GM12878 (cell line): ENCODE measurements around the gene TMEM209. TPM values are rescaled to one million over a fixed set of nuclear protein-coding genes. Genes with fewer than 3 reads are reported as not detected.

Experiments used
- ATAC-seq: fragments of 200-7000 bp; cut with Tn5 transposase; 3 replicates; pipeline ENCODE4 v1.9.1; 2020; ENCODE audit warnings: mild to moderate bottlenecking, moderate library complexity
- BruUV-seq: library from RNA; stranded (reverse); fragments of 400-500 nt; replicated peaks from 2 replicates; lab custom pipeline; 2021; lab: Mats Ljungman, UMichigan
- CTCF ChIA-PET: fragments of 300-600 bp; sonication (Branson Sonifier 250); formaldehyde crosslinking; extraction: SDS; loops from one replicate; lab custom pipeline; 2021; ENCODE audit warnings: inconsistent platforms; lab: Yijun Ruan, JAX
- POLR2A ChIA-PET: fragments of 350-600 bp; formaldehyde crosslinking; extraction: SDS; loops from one replicate; lab custom pipeline; 2021; ENCODE audit warnings: inconsistent platforms; lab: Charles Lee
- RAD21 ChIA-PET: fragments of 300-600 bp; sonication (Branson Sonifier 250); formaldehyde crosslinking; loops from one replicate; lab custom pipeline; 2023; ENCODE audit warnings: antibody characterized with exemption; ENCODE audit not compliant: unreplicated experiment; lab: Charles Lee
- SMC1A ChIA-PET: fragments of 300-600 bp; sonication (Branson Sonifier 250); formaldehyde crosslinking; loops from one replicate; lab custom pipeline; 2023; ENCODE audit not compliant: unreplicated experiment, uncharacterized antibody; lab: Charles Lee
- DNase-seq: peaks from one replicate; pipeline ENCODE4 v3.0.0-alpha.2; 2011; ENCODE audit warnings: low read depth, low spot score
- FAIRE-seq: peaks from 3 replicates; lab custom pipeline; 2011; peaks lifted over from hg19 to GRCh38; lab: Jason Lieb, UNC
- H2AFZ ChIP-seq: 2 replicates; pipeline ENCODE4 v1.6.0; 2011; ENCODE audit warnings: low read depth, low read length, control low read depth; ENCODE audit not compliant: control insufficient read depth
- H3K27ac ChIP-seq: 2 replicates; pipeline ENCODE4 v1.5.1; 2011; ENCODE audit warnings: control low read depth; ENCODE audit not compliant: control insufficient read depth, insufficient read depth
- H3K27me3 ChIP-seq, 2 experiments: replicated peaks in 1 of 2; 2 replicates each; pipeline versions ENCODE4 v1.6.0 to v1.6.1; 2011; ENCODE audit warnings: low read length in 1 of 2; ENCODE audit not compliant: control insufficient read depth in 2 of 2, insufficient read depth in 2 of 2
- H3K36me3 ChIP-seq, 2 experiments: 2 replicates each; pipeline ENCODE4 v1.5.1; 2011; ENCODE audit warnings: low read length in 1 of 2; ENCODE audit not compliant: control insufficient read depth in 2 of 2, insufficient read depth in 2 of 2
- H3K4me1 ChIP-seq: 2 replicates; pipeline ENCODE4 v1.6.1; 2011; ENCODE audit warnings: mild to moderate bottlenecking, low read length, moderate library complexity, mixed read lengths; ENCODE audit not compliant: control insufficient read depth, insufficient read depth
- H3K4me2 ChIP-seq: 2 replicates; pipeline ENCODE4 v1.6.0; 2011; ENCODE audit warnings: control low read depth; ENCODE audit not compliant: control insufficient read depth, insufficient read depth
- H3K4me3 ChIP-seq: fragments of 200-600 bp; sonication (generic); 2 replicates; pipeline ENCODE4 v1.5.1; 2016
- H3K79me2 ChIP-seq: 2 replicates; pipeline ENCODE4 v1.6.0; 2011; ENCODE audit warnings: low read length; ENCODE audit not compliant: control insufficient read depth, insufficient read depth
- H3K9ac ChIP-seq: 2 replicates; pipeline ENCODE4 v1.8.0; 2011; ENCODE audit warnings: low read length, control low read depth, mixed read lengths; ENCODE audit not compliant: control insufficient read depth, insufficient read depth
- H3K9me3 ChIP-seq: replicated peaks from 3 replicates; pipeline ENCODE4 v1.5.1; 2011; ENCODE audit warnings: mild to moderate bottlenecking, low read length; ENCODE audit not compliant: control insufficient read depth, insufficient read depth
- H4K20me1 ChIP-seq: 2 replicates; pipeline ENCODE4 v1.6.0; 2011; ENCODE audit not compliant: control insufficient read depth, insufficient read depth
- ASH2L ChIP-seq: fragments of 300-600, 200-600 bp; sonication (generic); IDR thresholded peaks from 2 replicates; pipeline ENCODE4 v1.6.1; 2017; ENCODE audit warnings: low read depth, mild to moderate bottlenecking, borderline replicate concordance
- BACH1 ChIP-seq: fragments of 450-650 bp; IDR thresholded peaks from 2 replicates; pipeline ENCODE4 v1.6.1; 2017; ENCODE audit warnings: mild to moderate bottlenecking, borderline replicate concordance
- CREM ChIP-seq: IDR thresholded peaks from 2 replicates; pipeline ENCODE4 v1.6.1; 2014; ENCODE audit warnings: antibody characterized with exemption, low read depth
- EGR1 ChIP-seq, 2 experiments: IDR thresholded peaks; 1 replicate in 1 of 2; 2 replicates in 1 of 2; pipeline ENCODE4 v1.6.1; 2011 to 2012; ENCODE audit warnings: low read depth in 2 of 2, low read length in 2 of 2, borderline replicate concordance in 1 of 2, mild to moderate bottlenecking in 1 of 2, moderate library complexity in 1 of 2
- EZH2 ChIP-seq: IDR thresholded peaks from 2 replicates; pipeline ENCODE4 v1.6.1; 2012; ENCODE audit warnings: low read depth, mild to moderate bottlenecking, control low read depth, inconsistent platforms, low read length, borderline replicate concordance; ENCODE audit not compliant: control insufficient read depth
- IRF4 ChIP-seq: IDR thresholded peaks from 2 replicates; pipeline ENCODE4 v1.6.1; 2011; ENCODE audit warnings: low read depth, low read length
- MAX ChIP-seq: IDR thresholded peaks from 2 replicates; pipeline ENCODE4 v1.6.1; 2012; ENCODE audit warnings: low read depth, low read length, improper control_type of control experiment
- SIN3A ChIP-seq: IDR thresholded peaks from 2 replicates; pipeline ENCODE4 v1.6.1; 2012; ENCODE audit warnings: low read depth, low read length, improper control_type of control experiment
- SMARCA5 ChIP-seq: fragments of 450-650 bp; IDR thresholded peaks from 2 replicates; pipeline ENCODE4 v1.6.1; 2017; ENCODE audit warnings: mild to moderate bottlenecking
- WRNIP1 ChIP-seq: IDR thresholded peaks from 2 replicates; pipeline ENCODE4 v1.6.1; 2011; ENCODE audit warnings: low read depth, low read length, improper control_type of control experiment, borderline replicate concordance
- YBX1 ChIP-seq: fragments of 450-650 bp; IDR thresholded peaks from 2 replicates; pipeline ENCODE4 v1.6.1; 2016; ENCODE audit warnings: antibody characterized with exemption
- ZBTB40 ChIP-seq: fragments of 450-650 bp; IDR thresholded peaks from 2 replicates; pipeline ENCODE4 v1.6.1; 2016; ENCODE audit warnings: mild to moderate bottlenecking, moderate library complexity, borderline replicate concordance
- WGBS: methylation state at CpG from one replicate; pipeline ENCODE4 v1.1.6; 2016; ENCODE audit warnings: low lambda C conversion rate; ENCODE audit not compliant: insufficient replicate concordance, insufficient coverage; ENCODE audit errors: missing lambda C conversion rate; 5-methylcytosine and 5-hydroxymethylcytosine counted together
- in situ Hi-C: fragments of 300-500 bp; cut with MboI; formaldehyde crosslinking; loops from 9 replicates; pipeline ENCODE4 v1.14.3; 2018; ENCODE audit warnings: mixed read lengths
- intact Hi-C: fragments of 100-400 bp; cut with micrococcal nuclease; formaldehyde crosslinking; loops from one replicate; pipeline ENCODE4 v1.14.2; 2022; ENCODE audit not compliant: unreplicated experiment
- polyA plus RNA-seq, 11 experiments: library from polyadenylated mRNA; depleted of rRNA in 4 of 11; unstranded in 6 of 11; stranded (reverse) in 5 of 11; fragments of >200 nt; fragmentation: Nextera tagmentation in 4 of 11; fragmentation: Illumina TruSeq in 1 of 11; extraction: Ambion mirVana in 4 of 11; extraction: Trizol in 1 of 11; gene quantifications; 1 replicate in 1 of 11; 2 replicates in 10 of 11; pipeline versions ENCODE4 v1.2.1 to v1.2.3, GENCODE V29; 2011 to 2016; ENCODE audit warnings: inconsistent platforms in 2 of 11, missing spikeins in 2 of 11, low read depth in 1 of 11
- total RNA-seq, 4 experiments: library from RNA; depleted of rRNA in 3 of 4; stranded (reverse); fragments of >200 nt in 3 of 4; fragmentation: Illumina TruSeq in 1 of 4; extraction: Trizol in 1 of 4; gene quantifications; 2 replicates each; pipeline versions ENCODE4 v1.2.1 to v1.2.3, GENCODE V29; 2013 to 2021

TMEM209 gene
- total and polyA plus RNA-seq, 10 of the 15 experiments (the other 5 are each of a cell fraction or from before 2014, with no cell fraction given) = 22.1 to 41.2 (median 35.1) TPM

GRCh38 chr7:130216025-130216424, 10.8 kb upstream of the TMEM209 start:
- H4K20me1 ChIP-seq = no peaks in the 10 kb centered on the region
- H3K36me3 ChIP-seq = no peaks in the 10 kb centered on the region
- no peak overlapping the region for H3K4me2 ChIP-seq
- ChIA-PET SMC1A (no interaction called here), CTCF (no interaction called here), POLR2A (no interaction called here), RAD21 (no interaction called here)
- H3K9me3 ChIP-seq = no peaks in the 10 kb centered on the region
- BruUV-seq = no TSS peak
- H3K9ac ChIP-seq = no peak overlapping the region
- no peaks in the 10 kb centered on the region for H3K27me3 ChIP-seq
- H3K27ac ChIP-seq = no peak overlapping the region
- no peaks in the 10 kb centered on the region for H3K79me2 ChIP-seq
- FAIRE-seq (no peak), ATAC-seq (no peak), DNase-seq (no peak)
- in situ Hi-C loops = no loop called here
- 77% methylated on average over 9 of the region's 9 CpGs for WGBS
- H3K4me3 ChIP-seq = no peak overlapping the region
- H2AFZ ChIP-seq = no peak overlapping the region
- H3K4me1 ChIP-seq = no peaks in the 10 kb centered on the region
- TF ChIP-seq MAX (no peak), SIN3A (no peak), EGR1 (IDR thresholded peaks at IDR 0.05; ENCODE audit: borderline replicate concordance in 1 of 2, low read depth in 2 of 2, low read length in 2 of 2) (no peak), YBX1 (no peak), CREM (no peak), SMARCA5 (no peak), IRF4 (no peak), BACH1 (no peak), ASH2L (no peak), WRNIP1 (no peak), EZH2 (no peak), ZBTB40 (no peak)
- TF ChIP-seq, all 136 proteins: peak for 0
- intact Hi-C loops = loop anchor here (10.0 kb wide), 1 partner anchor 59 kb away; no protein-coding TSS in a partner anchor
